Epithelial cell of proximal tubule (primary cell): Measurements from ENCODE around the gene CSF2. TPM values are rescaled to one million over a fixed set of nuclear protein-coding genes. Genes with fewer than 3 reads are reported as not detected.

Experiments used
- DNase-seq: peaks from one replicate; pipeline ENCODE4 v3.0.0-alpha.2; 2011; ENCODE audit warnings: low read depth
- H3K4me3 ChIP-seq: 2 replicates; pipeline ENCODE4 v1.5.1; 2011; ENCODE audit warnings: low read depth, mild to moderate bottlenecking, low read length
- CTCF ChIP-seq: conservative IDR thresholded peaks from 2 replicates; pipeline ENCODE4 v1.5.1; 2012; ENCODE audit warnings: low read depth, mild to moderate bottlenecking, low read length
- total RNA-seq: library from RNA; depleted of rRNA; stranded (reverse); fragments of >200 nt; gene quantifications from 2 replicates; pipeline ENCODE4 v1.2.3, GENCODE V29; 2015

CSF2 gene
- total RNA-seq, 1 donor from 2014 or later = 19.6 TPM

GRCh38 chr5:132095424-132095972, 21.9 kb downstream of the CSF2 start:
- no peak for TF ChIP-seq CTCF
- DNase-seq = no peak
- H3K4me3 ChIP-seq = no peak overlapping the region

GRCh38 chr5:132096904-132097303, 23.3 kb downstream of the CSF2 start:
- DNase-seq = no peak
- no peak overlapping the region for H3K4me3 ChIP-seq
- TF ChIP-seq CTCF = no peak

GRCh38 chr5:132098151-132098594, 24.6 kb downstream of the CSF2 start:
- no peak for TF ChIP-seq CTCF
- DNase-seq = no peak
- no peak overlapping the region for H3K4me3 ChIP-seq

- no peak for DNase-seq
- TF ChIP-seq CTCF = no peak
Measured at GRCh38 chr5:132098621-132099020, 25.0 kb downstream of the CSF2 start.

GRCh38 chr5:132099076-132099748, 25.6 kb downstream of the CSF2 start:
- TF ChIP-seq CTCF = no peak
- DNase-seq = no peak

More at GRCh38 chr5:132098621-132099020, 25.0 kb downstream of the CSF2 start:
- H3K4me3 ChIP-seq = no peak overlapping the region

GRCh38 chr5:132099905-132100304, 26.3 kb downstream of the CSF2 start:
- H3K4me3 ChIP-seq = no peak overlapping the region
- TF ChIP-seq CTCF = no peak
- DNase-seq = no peak

More at GRCh38 chr5:132099076-132099748, 25.6 kb downstream of the CSF2 start:
- no peak overlapping the region for H3K4me3 ChIP-seq
